ENCODE results near the gene FAM168B.
A peak's percentile ranks its signal among the peaks of the same experiment; 100 is the strongest.
"Not testable (repeated sequence)": the region's sequence is repeated elsewhere in the genome, so short reads cannot be mapped to it uniquely, and the experiment has no call there.

FAM168B gene

GRCh38 chr2:131094463-131095281 lies 1.4 kb upstream of the FAM168B start:
- DNase-seq = no peak

DNA sequence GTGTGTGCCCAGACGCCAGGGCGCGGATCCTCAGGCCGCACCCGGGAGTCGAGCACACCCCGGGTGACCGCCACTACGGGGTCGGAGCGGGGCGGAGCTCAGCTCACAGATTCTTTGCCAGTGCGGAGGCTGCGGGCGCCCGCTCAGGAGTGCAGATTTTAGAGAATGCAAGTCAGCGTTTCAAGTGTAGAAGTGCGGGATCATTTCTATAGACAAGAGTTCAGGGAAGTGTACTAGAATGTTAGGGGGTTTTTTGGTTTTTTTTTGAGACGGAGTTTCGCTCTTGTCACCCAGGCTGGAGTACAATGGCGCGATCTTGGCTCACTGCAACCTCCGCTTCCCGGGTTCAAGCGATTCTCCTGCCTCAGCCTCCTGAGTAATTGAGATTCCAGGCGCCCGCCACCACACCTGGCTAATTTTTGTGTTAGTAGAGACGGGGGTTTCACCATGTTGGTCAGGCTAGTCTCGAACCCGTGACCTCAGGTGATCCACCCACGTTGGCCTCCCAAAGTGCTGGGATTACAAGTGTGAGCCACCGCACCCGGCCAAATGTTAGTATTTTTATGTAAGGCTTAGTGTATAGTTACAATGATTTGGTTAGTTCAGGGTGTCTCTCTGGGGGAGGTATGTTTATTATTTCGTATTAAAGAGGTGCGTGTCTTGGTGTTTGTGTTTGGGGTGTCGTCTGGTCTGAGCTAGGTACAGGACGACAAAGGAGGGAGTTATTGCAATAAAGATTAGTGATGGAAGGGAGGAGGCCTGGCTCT lies 619 bp upstream of the FAM168B start:
- peak; percentile 55 for DNase-seq

DNA sequence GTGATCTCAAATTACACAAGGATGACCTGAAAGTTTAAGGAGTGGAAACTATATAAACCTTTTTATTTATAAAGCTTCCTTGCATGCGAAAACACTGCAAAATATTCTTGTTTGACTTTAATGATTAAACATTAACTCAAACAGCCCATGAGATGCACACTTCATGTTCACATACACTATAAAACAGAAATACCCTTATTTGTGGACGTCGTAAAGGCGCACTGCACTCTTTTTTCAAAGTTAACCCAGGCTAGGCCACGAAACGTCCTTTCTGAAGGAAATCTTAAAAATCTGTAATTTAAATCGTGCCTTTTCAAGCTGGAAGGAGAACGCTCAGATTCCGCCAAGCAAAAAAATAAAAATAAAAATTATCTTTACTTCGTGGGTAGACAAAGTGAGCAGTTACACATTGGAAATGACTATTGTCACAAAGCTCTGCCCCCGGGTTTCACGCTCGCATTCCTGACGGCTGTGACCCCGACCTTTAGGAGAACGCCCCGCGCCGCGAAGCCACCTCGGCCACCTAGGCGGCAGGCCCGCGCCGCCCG lies 728 bp downstream of the FAM168B start:
- peak; percentile 63 for DNase-seq

GRCh38 chr2:131085646-131086045 lies 7.6 kb downstream of the FAM168B start:
- no peak for DNase-seq

DNA sequence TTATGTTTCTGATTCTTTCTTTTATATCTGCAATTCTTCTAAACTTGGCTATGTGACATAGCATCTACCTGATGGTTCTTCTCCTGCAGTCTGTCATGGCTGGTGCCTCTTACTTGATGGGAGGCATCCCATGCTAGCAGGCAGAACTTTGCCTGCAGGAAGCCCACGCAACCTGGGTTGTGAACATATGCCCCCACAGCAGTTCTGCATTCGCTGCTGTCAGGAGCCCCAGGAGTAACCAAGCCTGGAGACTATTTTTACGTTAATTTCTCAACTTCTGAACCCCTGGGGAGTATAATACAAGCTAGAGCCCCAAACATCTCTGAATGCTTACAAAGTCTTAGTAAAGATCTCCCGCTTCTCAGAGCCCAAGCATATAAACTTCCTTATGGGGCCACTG lies 12.1 kb downstream of the FAM168B start:
- no peak for DNase-seq

DNA sequence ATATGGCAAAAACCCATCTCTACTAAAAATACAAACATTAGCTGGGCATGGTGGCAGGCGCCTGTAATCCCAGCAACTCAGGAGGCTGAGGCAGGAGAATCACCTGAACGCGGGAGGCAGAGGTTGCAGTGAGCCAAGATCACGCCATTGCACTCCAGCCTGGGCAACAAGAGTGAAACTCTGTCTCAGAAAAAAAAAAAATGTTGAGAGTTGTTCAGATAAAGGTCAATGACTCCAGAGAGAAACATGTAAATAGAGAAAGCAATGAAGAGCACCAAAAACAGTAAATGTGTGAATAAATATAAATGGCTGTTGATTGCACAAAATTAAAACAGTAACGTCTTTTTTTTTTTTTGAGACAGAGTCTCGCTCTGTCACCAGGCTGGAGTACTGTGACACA lies 13.3 kb downstream of the FAM168B start:
- not testable (repeated sequence) for DNase-seq

DNA sequence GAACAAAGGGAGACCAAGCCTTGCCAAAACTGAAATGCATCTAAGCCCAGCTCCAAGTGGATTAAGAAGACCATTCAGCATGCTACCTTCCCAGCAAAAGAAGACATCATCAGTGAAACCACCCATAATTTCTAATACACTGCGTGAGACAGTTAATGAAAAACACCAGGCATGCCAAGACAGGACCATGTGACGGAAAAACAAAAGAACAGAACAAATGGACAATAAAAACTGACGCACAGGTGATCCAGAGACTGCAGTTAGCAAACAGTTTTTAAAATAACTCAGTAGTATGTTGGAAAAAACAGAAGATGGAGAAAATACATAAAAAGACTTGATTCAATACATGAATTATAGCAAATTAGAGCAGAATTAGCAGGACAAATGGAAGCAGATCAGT lies 15.3 kb downstream of the FAM168B start:
- DNase-seq = no peak

DNA sequence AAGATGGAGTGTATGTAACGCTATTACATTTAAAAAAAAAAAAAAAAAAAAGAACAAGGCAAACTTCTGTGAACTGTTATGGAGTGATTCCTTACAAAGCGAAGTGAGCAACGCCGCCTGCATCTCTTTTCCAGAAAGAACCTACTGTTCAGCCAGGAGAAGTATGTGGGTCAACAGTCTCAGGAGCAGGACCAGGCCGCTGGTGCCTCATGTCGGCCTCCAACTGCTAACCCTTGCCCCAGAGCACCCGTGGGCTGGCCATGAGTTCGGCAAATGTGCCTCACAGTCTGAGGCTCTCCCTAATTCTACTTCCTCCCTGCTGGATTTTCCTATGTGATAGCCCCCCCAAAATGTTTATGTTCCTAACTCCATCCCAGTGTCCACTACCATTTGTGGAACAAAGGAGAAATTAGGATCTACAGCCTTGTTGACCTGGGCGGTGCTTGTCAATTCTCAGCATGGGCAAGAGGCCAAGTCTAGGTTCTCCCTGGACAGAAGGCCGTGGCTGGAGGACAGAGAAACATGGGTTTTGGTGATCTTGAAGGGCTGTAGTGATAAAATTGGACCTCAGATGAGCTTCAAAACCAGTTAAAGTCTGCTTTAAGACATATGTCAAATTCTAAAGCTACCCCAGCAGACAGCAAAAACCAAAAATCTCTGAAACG lies 15.9 kb downstream of the FAM168B start:
- DNase-seq = no peak

DNA sequence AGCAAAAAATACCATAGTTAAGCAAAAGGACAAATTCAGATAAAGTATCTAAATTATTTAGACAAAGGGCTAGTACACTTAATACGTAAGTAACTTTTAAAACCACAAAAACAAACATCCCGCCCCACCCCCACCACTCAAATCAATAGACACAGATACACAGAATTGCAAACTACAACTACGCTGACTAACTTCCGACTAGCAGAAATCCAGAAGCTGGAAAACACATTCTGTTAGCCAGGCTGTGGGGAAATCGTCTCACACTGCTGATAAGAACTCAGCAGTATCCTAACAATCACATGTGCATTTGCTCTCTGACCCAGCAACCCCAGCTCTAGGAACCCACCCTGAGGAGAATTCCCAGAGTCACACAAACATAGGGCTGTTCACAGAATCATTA lies 16.6 kb downstream of the FAM168B start:
- no peak for DNase-seq

GRCh38 chr2:131075578-131075977 lies 17.7 kb downstream of the FAM168B start:
- DNase-seq = not testable (repeated sequence)

GRCh38 chr2:131068172-131068571 lies 25.1 kb downstream of the FAM168B start:
- DNase-seq = not testable (repeated sequence)

- DNase-seq = no peak
Measured at GRCh38 chr2:131067465-131068125, 25.7 kb downstream of the FAM168B start.

GRCh38 chr2:131064589-131065512 lies 28.4 kb downstream of the FAM168B start:
- no peak for DNase-seq

GRCh38 chr2:131063501-131064283 lies 29.6 kb downstream of the FAM168B start:
- DNase-seq = no peak

- no peak for DNase-seq
Measured at GRCh38 chr2:131058920-131059319, 34.3 kb downstream of the FAM168B start.

DNA sequence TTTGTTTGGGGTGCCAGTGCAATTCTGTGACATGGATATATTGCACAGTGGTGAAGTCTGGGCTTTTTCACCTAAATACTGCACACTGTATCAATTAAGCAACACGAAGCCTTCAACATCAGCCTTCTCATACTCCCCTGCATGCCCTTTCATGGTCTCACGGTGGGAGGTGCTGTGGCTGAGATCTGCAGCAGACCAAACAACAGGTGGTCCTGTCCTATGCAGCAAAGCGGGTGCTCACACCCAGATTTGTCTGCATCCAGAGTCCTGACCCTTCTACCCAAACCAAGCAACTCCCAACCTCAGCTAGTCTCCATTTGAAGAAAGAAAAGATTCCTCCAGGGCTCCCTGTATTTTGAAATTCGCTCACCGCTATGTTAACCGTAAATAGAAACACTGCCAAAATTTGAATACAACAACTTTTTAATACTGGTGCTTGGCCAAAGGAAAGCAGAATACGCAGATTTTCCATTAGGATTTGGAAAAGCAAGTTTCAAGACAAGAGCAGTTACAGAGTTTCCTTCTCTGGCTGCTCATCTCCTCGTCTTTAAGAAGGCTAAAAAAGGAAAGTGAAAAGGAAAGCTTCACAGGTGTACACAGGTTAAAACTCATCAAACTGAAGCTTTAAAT lies 34.9 kb downstream of the FAM168B start:
- DNase-seq = no peak

- no peak for DNase-seq
Measured at GRCh38 chr2:131056932-131057287, 36.4 kb downstream of the FAM168B start.

DNA sequence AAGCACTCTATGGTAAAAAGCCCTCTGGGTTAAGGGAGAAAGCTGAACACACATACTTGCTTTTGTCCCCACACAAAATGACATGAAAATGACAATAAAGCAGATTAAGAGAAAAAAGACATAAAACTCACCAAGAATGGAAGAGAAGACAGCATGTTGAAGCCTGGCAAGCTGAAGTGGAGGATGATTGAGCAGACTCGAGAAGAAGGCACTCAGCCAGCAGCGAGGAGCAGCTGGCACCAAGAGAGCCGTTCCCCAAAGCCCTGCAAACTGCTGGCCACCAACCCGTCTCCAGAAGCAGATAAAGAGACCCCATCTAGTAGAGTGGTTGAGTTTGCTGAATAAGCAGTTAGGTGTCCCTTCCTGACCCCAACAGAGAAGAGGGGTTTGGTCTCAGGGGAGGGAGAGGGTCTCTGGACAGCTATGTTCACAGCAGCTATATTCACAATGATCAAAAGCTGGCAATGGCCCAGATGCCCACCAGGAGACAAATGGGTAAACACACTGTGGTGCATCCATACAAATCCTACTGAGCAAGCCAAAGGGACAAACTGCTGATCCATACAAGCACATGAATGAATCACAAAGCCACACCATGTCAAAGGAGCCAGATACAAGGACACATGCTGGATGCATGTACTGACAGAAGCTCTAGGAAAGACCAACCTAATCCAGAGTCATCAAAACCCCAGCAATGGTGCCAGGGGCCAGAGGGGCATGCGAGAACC lies 36.9 kb downstream of the FAM168B start:
- no peak for DNase-seq

DNA sequence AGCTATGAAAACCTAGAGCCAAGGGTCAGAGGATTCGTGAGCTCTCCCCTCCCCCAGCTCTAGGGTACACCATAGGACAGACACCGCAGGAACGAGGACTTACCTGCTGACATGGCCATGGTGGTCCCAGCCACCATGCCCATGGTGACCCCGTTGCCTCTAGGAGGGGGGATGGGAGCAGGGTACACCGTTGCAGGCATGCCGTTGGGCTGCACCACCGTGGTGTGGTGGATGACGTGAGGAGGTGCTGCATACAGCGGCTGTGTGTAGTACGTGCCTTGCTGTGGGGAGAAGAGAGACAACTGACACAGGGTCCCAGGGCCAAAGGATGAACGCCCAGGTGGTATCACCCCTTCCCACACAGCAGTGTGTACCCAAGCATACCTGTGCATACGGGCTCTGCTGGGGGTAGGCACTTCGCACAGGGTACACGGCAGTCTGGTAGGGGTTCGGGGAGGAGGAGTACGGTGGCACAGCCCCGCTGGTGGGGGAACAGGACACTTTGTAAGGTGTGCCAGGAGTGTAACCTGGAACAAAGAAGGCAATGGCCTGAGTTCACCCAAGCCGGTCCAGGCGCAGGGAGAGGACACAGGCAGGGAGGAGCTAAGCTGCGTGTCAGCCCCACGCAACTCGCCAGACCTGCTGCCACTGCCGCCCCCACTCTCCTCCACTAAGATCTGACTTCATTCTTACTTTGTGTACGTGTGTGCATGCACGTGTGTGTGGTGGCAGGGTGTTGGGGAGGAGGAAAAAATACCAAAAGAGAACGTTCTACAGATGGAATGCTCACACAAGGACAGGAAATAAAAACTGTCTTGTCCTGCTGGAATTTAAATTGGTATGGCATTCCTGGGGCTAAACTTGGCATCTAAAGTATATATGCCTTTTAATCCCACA lies 37.8 kb downstream of the FAM168B start:
- DNase-seq = no peak

Measured in stimulated activated CD8-positive, alpha-beta memory T cell treated with anti-CD3 and anti-CD28 coated beads, Interleukin-4, amount 100 ng/mL, for 48 hours (primary cell).